Measurements from ENCODE around the gene LY6G5C.

The LY6G5C gene

GRCh38 chr6:31645325-31645724 lies 35.5 kb downstream of the LY6G5C start:
- TF ChIP-seq MYC (IDR thresholded peaks at IDR 0.05; ENCODE audit: low read depth, low read length) (no peak), MAX (IDR thresholded peaks at IDR 0.05; ENCODE audit: low read depth, low read length) (no peak), CTCF (IDR thresholded peaks at IDR 0.05; ENCODE audit: low read depth, low read length) (no peak), POLR2A (IDR thresholded peaks at IDR 0.05; ENCODE audit: extremely low read depth, insufficient read length) (no peak)
- H3K4me3 ChIP-seq (ENCODE audit: low read depth, low read length), result no peak overlapping the region
- DNase-seq (ENCODE audit: low read depth), result no peak

GRCh38 chr6:31643818-31644454 lies 36.9 kb downstream of the LY6G5C start:
- no peak for DNase-seq (ENCODE audit: low read depth)
- H3K4me3 ChIP-seq (ENCODE audit: low read depth, low read length), result no peak overlapping the region
- TF ChIP-seq MYC (IDR thresholded peaks at IDR 0.05; ENCODE audit: low read depth, low read length) (no peak), CTCF (IDR thresholded peaks at IDR 0.05; ENCODE audit: low read depth, low read length) (no peak), MAX (IDR thresholded peaks at IDR 0.05; ENCODE audit: low read depth, low read length) (no peak), POLR2A (IDR thresholded peaks at IDR 0.05; ENCODE audit: extremely low read depth, insufficient read length) (no peak)

- no peak for TF ChIP-seq MYC (IDR thresholded peaks at IDR 0.05; ENCODE audit: low read depth, low read length)
- TF ChIP-seq MAX (IDR thresholded peaks at IDR 0.05; ENCODE audit: low read depth, low read length), result no peak
- no peak for TF ChIP-seq CTCF (IDR thresholded peaks at IDR 0.05; ENCODE audit: low read depth, low read length)
- TF ChIP-seq POLR2A (IDR thresholded peaks at IDR 0.05; ENCODE audit: extremely low read depth, insufficient read length), result no peak
- DNase-seq (ENCODE audit: low read depth), result no peak
These were observed 37.9 kb downstream of the LY6G5C start for GRCh38 chr6:31642798-31643570.

GRCh38 chr6:31641370-31641769 lies 39.5 kb downstream of the LY6G5C start:
- H3K4me3 ChIP-seq (ENCODE audit: low read depth, low read length), result no peak overlapping the region
- no peak for DNase-seq (ENCODE audit: low read depth)
- TF ChIP-seq POLR2A (IDR thresholded peaks at IDR 0.05; ENCODE audit: extremely low read depth, insufficient read length), result no peak
- TF ChIP-seq MYC (IDR thresholded peaks at IDR 0.05; ENCODE audit: low read depth, low read length), result no peak

More at GRCh38 chr6:31642798-31643570, 37.9 kb downstream of the LY6G5C start:
- H3K4me3 ChIP-seq (ENCODE audit: low read depth, low read length), result no peak overlapping the region

- H3K4me3 ChIP-seq (ENCODE audit: low read depth, low read length), result no peak overlapping the region
- no peak for DNase-seq (ENCODE audit: low read depth)
- TF ChIP-seq MAX (IDR thresholded peaks at IDR 0.05; ENCODE audit: low read depth, low read length) (no peak), POLR2A (IDR thresholded peaks at IDR 0.05; ENCODE audit: extremely low read depth, insufficient read length) (no peak)
These were observed 40.3 kb downstream of the LY6G5C start for GRCh38 chr6:31640612-31641011.

- H3K4me3 ChIP-seq (ENCODE audit: low read depth, low read length), result no peak overlapping the region
- no peak for TF ChIP-seq CTCF (IDR thresholded peaks at IDR 0.05; ENCODE audit: low read depth, low read length)
- TF ChIP-seq POLR2A (IDR thresholded peaks at IDR 0.05; ENCODE audit: extremely low read depth, insufficient read length), result no peak
- TF ChIP-seq MYC (IDR thresholded peaks at IDR 0.05; ENCODE audit: low read depth, low read length), result no peak
- TF ChIP-seq MAX (IDR thresholded peaks at IDR 0.05; ENCODE audit: low read depth, low read length), result no peak
- peak; percentile 39 for DNase-seq (ENCODE audit: low read depth)
These were observed 41.4 kb downstream of the LY6G5C start for GRCh38 chr6:31639449-31639861.

Measured in NB4 (cell line).